Brain microvascular endothelial cell (primary cell): Measurements from ENCODE around the gene LEMD1.

Experiments
- DNase-seq: peaks from one replicate; pipeline ENCODE4 v3.0.0-alpha.2; 2020
- H3K27ac ChIP-seq: fragments of 250-450 bp; sonication (Bioruptor Pico); 2 replicates; pipeline ENCODE4 v1.5.1; 2020; ENCODE audit warnings: mild to moderate bottlenecking, moderate library complexity
- H3K27me3 ChIP-seq: fragments of 250-450 bp; sonication (Bioruptor Pico); replicated peaks from 2 replicates; pipeline ENCODE4 v1.5.1; 2020; ENCODE audit warnings: mild to moderate bottlenecking
- H3K36me3 ChIP-seq: fragments of 250-450 bp; sonication (Bioruptor Pico); replicated peaks from 2 replicates; pipeline ENCODE4 v1.5.1; 2020; ENCODE audit warnings: mild to moderate bottlenecking
- H3K4me3 ChIP-seq: 2 replicates; pipeline ENCODE4 v1.5.1; 2011; ENCODE audit warnings: low read depth, mild to moderate bottlenecking, control low read depth, low read length, moderate library complexity
- CTCF ChIP-seq: IDR thresholded peaks from 2 replicates; pipeline ENCODE4 v1.5.1; 2011; ENCODE audit warnings: low read depth, mild to moderate bottlenecking, moderate library complexity, low read length, control low read depth, inconsistent platforms; ENCODE audit errors: missing control alignments
- in situ Hi-C: cut with HindIII; loops from 2 replicates; pipeline ENCODE4 v1.10.0; 2017; ENCODE audit warnings: low sequenced_read_pairs, low pct_ligation_motif_present

Gene LEMD1

GRCh38 chr1:205444931-205445645 is 23.2 kb upstream of the LEMD1 start:
- H3K27me3 ChIP-seq, result peaks cover 7% of the 10 kb centered on the region
- no peak for TF ChIP-seq CTCF
- no peaks in the 10 kb centered on the region for H3K36me3 ChIP-seq
- no peak overlapping the region for H3K27ac ChIP-seq
- no peak for DNase-seq
- in situ Hi-C loops, result no loop called here
- no peak overlapping the region for H3K4me3 ChIP-seq

DNA sequence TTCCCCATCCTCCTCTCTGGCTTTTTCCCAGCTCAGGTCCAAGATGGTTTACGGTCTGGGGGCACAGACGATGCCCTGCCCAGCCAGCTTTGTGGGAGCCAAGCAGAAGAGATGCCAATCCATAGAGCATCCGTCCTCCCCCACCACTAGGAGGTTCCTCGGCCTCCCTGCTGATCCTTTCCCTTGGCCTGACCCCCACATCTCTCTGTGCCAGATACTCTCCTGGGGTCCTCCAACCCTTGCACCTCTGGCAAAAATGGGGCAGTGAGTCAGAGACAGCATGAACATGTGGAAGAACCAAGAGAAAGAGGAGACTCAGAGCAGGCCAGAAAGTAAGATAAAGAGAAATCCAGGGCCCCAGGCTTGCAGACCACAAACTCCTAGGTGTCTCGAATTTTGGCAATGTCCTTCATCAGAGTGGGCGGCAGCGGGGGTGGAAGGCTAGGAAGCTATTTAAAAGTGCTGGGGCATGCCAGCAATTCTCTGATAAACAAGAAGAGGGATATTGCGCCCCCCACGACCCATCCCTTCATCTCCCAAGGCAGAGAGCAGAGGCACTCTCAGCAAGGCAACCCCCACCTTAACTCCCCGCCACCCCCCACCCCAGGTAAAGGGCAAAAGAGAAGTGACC is 22.6 kb upstream of the LEMD1 start:
- Histone ChIP-seq H3K27me3 (peaks cover 7% of the 10 kb centered on the region), H3K27ac (no peak overlapping the region), H3K4me3 (no peak overlapping the region), H3K36me3 (no peaks in the 10 kb centered on the region)
- TF ChIP-seq CTCF, result peak; percentile 21
- no peak for DNase-seq
- in situ Hi-C loops, result no loop called here

DNA sequence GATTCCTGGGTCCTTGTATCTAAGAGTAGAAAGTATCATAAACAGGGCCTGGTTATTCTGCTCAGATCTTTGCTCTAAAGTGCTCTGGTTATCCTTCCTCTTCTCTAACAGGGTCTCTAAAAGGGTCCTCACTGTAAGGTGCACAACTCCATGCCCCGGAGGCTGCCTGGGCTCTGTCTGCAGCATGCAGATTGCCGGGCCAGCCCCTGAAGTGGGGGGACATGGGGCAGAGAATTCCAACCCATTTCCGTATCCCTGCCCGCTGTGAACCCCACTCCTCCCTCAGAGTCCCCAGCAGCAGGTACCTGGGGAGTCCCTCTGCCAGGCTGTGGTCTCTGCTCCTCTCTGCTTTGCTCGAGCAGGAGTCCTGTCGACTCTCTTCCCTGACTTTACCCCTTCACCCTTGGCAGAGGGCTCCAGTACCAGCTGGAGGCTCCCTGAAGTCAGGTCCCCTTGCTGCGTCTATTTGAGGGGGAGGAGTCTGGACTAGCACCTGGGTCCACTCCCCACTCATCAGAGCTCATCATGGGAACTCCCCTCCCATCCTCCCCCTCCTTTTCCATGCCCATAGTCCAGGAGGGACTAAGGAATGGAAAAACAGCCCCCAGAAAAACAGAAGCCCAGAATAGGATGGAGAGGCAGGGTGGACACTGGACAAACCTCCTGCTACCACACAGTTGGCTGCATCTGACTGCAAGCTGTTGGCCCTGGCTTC is 21.9 kb upstream of the LEMD1 start:
- in situ Hi-C loops, result no loop called here
- no peaks in the 10 kb centered on the region for H3K36me3 ChIP-seq

DNA sequence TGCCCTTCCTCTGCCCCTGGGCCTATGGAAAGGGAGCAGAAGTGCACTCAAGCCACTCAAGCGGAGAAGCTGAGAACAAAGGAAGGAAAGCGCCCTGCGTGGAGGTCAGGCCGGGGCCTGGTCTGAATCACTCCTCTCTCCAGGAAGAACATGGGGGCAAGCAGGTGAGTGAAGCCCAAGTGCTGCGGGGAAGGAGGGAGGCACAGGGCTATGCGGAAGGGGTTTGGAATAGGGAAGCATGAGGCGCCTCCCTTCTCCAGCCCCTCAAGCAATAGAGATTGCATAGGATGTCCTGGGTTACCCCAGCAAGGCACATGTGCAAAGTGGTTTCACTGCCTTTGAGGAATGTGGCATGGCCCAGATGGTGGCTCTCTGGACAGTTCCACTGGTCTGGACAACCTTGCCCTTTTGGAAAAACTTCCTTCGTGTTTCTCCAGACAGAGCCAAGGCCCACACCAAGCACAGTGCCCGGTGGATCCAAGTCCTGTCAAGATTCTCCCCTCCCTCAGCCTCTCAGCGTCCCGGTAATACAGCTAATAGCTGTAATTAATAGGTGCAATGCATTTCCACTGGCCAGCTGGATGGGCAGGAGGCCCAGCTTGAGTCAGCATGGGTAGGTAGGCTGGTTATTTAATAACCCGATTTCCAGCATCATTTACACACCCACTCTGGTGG is 20.3 kb upstream of the LEMD1 start:
- DNase-seq, result no peak
- Histone ChIP-seq H3K27ac (no peak overlapping the region), H3K4me3 (no peak overlapping the region), H3K36me3 (no peaks in the 10 kb centered on the region), H3K27me3 (peaks cover 7% of the 10 kb centered on the region)
- TF ChIP-seq CTCF, result no peak
- in situ Hi-C loops, result no loop called here

More for the DNA sequence above, 21.9 kb upstream of the LEMD1 start:
- no peak for TF ChIP-seq CTCF
- peaks cover 7% of the 10 kb centered on the region for H3K27me3 ChIP-seq
- no peak overlapping the region for H3K27ac ChIP-seq
- H3K4me3 ChIP-seq, result no peak overlapping the region
- DNase-seq, result no peak

- Histone ChIP-seq H3K27ac (no peak overlapping the region), H3K36me3 (no peaks in the 10 kb centered on the region), H3K4me3 (no peak overlapping the region), H3K27me3 (peaks cover 7% of the 10 kb centered on the region)
- no peak for TF ChIP-seq CTCF
- no peak for DNase-seq
- in situ Hi-C loops, result no loop called here
Observed at GRCh38 chr1:205441716-205442050, 19.8 kb upstream of the LEMD1 start.
